HEK293 (cell line): ENCODE data around the gene NINJ1.

Experiments used
- CTCF ChIA-PET: fragments of 350-600 bp; formaldehyde crosslinking; extraction: SDS; loops from one replicate; lab custom pipeline; 2021; ENCODE audit warnings: antibody characterized with exemption; lab: Yijun Ruan, JAX
- POLR2A ChIA-PET: fragments of 300-600 bp; formaldehyde crosslinking; extraction: SDS; loops from one replicate; lab custom pipeline; 2020; ENCODE audit warnings: antibody characterized with exemption, inconsistent platforms; lab: Yijun Ruan, JAX
- H3K27ac ChIP-seq: fragments of 200-500 bp; sonication (Bioruptor generic); 2 replicates; pipeline ENCODE4 v1.5.1; 2014; ENCODE audit warnings: low read depth, low read length, control low read depth, inconsistent platforms; ENCODE audit errors: extremely low read depth
- H3K36me3 ChIP-seq, 2 experiments: fragments of 200-500 bp in 1 of 2; sonication (Bioruptor generic) in 1 of 2; 1 replicate in 1 of 2; 2 replicates in 1 of 2; pipeline ENCODE4 v1.5.1; 2014 to 2017; ENCODE audit warnings: inconsistent platforms in 2 of 2, low read length in 2 of 2; ENCODE audit not compliant: control insufficient read depth in 2 of 2, insufficient read depth in 1 of 2
- H3K4me1 ChIP-seq: fragments of 200-500 bp; sonication (Bioruptor generic); 2 replicates; pipeline ENCODE4 v1.5.1; 2014; ENCODE audit warnings: mild to moderate bottlenecking, low read length, inconsistent platforms; ENCODE audit not compliant: control insufficient read depth, insufficient read depth
- H3K4me3 ChIP-seq: 2 replicates; pipeline ENCODE4 v1.5.1; 2011; ENCODE audit warnings: low read depth, mild to moderate bottlenecking, control low read depth, low read length, moderate library complexity
- H3K9me3 ChIP-seq: fragments of 200-500 bp; sonication (Bioruptor generic); 2 replicates; pipeline ENCODE4 v1.5.1; 2014; ENCODE audit warnings: low read depth, low read length, inconsistent platforms; ENCODE audit not compliant: control insufficient read depth, insufficient read depth
- ELK4 ChIP-seq: IDR thresholded peaks from 2 replicates; pipeline ENCODE4 v1.6.1; 2011; ENCODE audit warnings: mild to moderate bottlenecking, low read depth, low read length, borderline replicate concordance
- GLI4 ChIP-seq: fragments of 450-650 bp; formaldehyde crosslinking; IDR thresholded peaks from 2 replicates; pipeline ENCODE4 v1.5.1; 2016; ENCODE audit warnings: missing biosample characterization, missing genetic modification characterization
- GLIS1 ChIP-seq: fragments of 450-650 bp; formaldehyde crosslinking; IDR thresholded peaks from 2 replicates; pipeline ENCODE4 v1.5.1; 2016; ENCODE audit warnings: missing biosample characterization, missing genetic modification characterization
- GLIS2 ChIP-seq: fragments of 450-650 bp; formaldehyde crosslinking; IDR thresholded peaks from 2 replicates; pipeline ENCODE4 v1.5.1; 2016; ENCODE audit warnings: missing biosample characterization, missing genetic modification characterization
- PATZ1 ChIP-seq: fragments of 450-650 bp; formaldehyde crosslinking; IDR thresholded peaks from 2 replicates; pipeline ENCODE4 v1.5.1; 2016; ENCODE audit warnings: missing biosample characterization, missing genetic modification characterization
- SCRT1 ChIP-seq: fragments of 450-650 bp; formaldehyde crosslinking; IDR thresholded peaks from 2 replicates; pipeline ENCODE4 v1.5.1; 2016; ENCODE audit warnings: missing biosample characterization, missing genetic modification characterization, borderline replicate concordance
- YY2 ChIP-seq: fragments of 450-650 bp; formaldehyde crosslinking; IDR thresholded peaks from 2 replicates; pipeline ENCODE4 v1.5.1; 2016; ENCODE audit warnings: missing biosample characterization, missing genetic modification characterization
- ZFP3 ChIP-seq: fragments of 450-650 bp; formaldehyde crosslinking; IDR thresholded peaks from 2 replicates; pipeline ENCODE4 v1.5.1; 2016; ENCODE audit warnings: low read depth, missing biosample characterization, missing genetic modification characterization
- ZNF146 ChIP-seq: fragments of 450-650 bp; formaldehyde crosslinking; IDR thresholded peaks from 2 replicates; pipeline ENCODE4 v1.5.1; 2016; ENCODE audit warnings: missing biosample characterization, missing genetic modification characterization
- ZNF239 ChIP-seq: fragments of 450-650 bp; formaldehyde crosslinking; IDR thresholded peaks from 2 replicates; pipeline ENCODE4 v1.5.1; 2016; ENCODE audit warnings: missing biosample characterization, missing genetic modification characterization
- ZNF350 ChIP-seq: fragments of 450-650 bp; formaldehyde crosslinking; IDR thresholded peaks from 2 replicates; pipeline ENCODE4 v1.5.0; 2017; ENCODE audit warnings: missing biosample characterization, mild to moderate bottlenecking, missing genetic modification characterization
- ZNF354C ChIP-seq: fragments of 450-650 bp; formaldehyde crosslinking; IDR thresholded peaks from 2 replicates; pipeline ENCODE4 v1.5.1; 2016; ENCODE audit warnings: missing biosample characterization, missing genetic modification characterization, low read depth, borderline replicate concordance
- ZNF404 ChIP-seq: fragments of 450-650 bp; formaldehyde crosslinking; IDR thresholded peaks from 2 replicates; pipeline ENCODE4 v1.5.1; 2017; ENCODE audit warnings: missing biosample characterization, missing genetic modification characterization
- ZNF529 ChIP-seq: fragments of 450-650 bp; formaldehyde crosslinking; IDR thresholded peaks from 2 replicates; pipeline ENCODE4 v1.5.1; 2017; ENCODE audit warnings: missing genetic modification characterization, missing biosample characterization; ENCODE audit not compliant: insufficient replicate concordance
- ZNF558 ChIP-seq: fragments of 450-650 bp; formaldehyde crosslinking; IDR thresholded peaks from 2 replicates; pipeline ENCODE4 v1.5.1; 2016; ENCODE audit warnings: missing biosample characterization, missing genetic modification characterization
- ZNF580 ChIP-seq: fragments of 450-650 bp; formaldehyde crosslinking; IDR thresholded peaks from 2 replicates; pipeline ENCODE4 v1.5.1; 2016; ENCODE audit warnings: missing biosample characterization, missing genetic modification characterization
- ZNF623 ChIP-seq: fragments of 450-650 bp; formaldehyde crosslinking; IDR thresholded peaks from 2 replicates; pipeline ENCODE4 v1.5.1; 2016; ENCODE audit warnings: missing biosample characterization, missing genetic modification characterization
- ZNF664 ChIP-seq: fragments of 450-650 bp; formaldehyde crosslinking; IDR thresholded peaks from 2 replicates; pipeline ENCODE4 v1.5.1; 2016; ENCODE audit warnings: missing biosample characterization, missing genetic modification characterization
- ZNF677 ChIP-seq: fragments of 450-650 bp; IDR thresholded peaks from 2 replicates; pipeline ENCODE4 v1.5.0; 2018; ENCODE audit warnings: missing biosample characterization, mild to moderate bottlenecking, missing genetic modification characterization, moderate library complexity
- TF ChIP-seq, protein P1 (sequence below): fragments of 450-650 bp; formaldehyde crosslinking; IDR thresholded peaks from 2 replicates; pipeline ENCODE4 v1.5.1; 2016; ENCODE audit warnings: missing biosample characterization, missing genetic modification characterization
- TF ChIP-seq, protein P2 (sequence below): fragments of 450-650 bp; formaldehyde crosslinking; IDR thresholded peaks from 2 replicates; pipeline ENCODE4 v1.5.1; 2016; ENCODE audit warnings: missing biosample characterization, missing genetic modification characterization

The NINJ1 gene

DNA sequence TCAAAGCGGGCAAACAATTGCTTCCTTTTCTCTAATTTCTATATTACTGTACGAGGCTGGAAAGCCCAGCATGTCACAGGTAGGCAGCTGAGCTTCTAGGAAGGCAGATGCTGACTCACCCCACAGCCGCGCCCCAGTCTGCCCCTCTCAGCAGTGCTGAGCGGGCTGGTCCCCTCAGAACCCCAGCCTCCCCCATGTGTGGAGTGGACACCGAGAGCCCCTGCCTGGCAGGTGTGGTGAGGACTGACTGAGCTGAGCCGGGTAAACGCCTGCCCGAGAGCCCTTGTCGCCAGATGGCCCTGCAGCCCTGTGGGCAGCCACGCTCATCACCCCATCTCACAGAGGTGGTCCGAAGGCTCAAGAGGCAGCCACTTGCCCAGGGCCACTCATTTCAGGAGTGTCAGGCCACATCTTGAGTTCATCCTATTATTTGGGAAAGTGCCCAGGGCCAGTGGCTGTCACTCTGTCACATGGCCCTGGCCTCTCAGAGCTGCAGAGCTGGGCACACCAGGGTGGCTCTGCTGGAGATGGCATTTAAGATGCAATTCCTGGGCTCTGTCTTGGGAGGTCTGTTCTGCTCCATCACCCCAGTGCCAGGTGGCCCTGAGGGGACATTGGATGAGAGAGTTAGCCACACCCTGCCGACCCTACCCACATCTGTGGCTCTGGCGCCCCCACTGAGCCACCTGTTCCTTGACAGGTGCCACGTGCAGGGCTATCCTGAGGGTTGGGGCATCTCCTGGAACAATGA, 25.6 kb downstream of the NINJ1 start (continued):
- TF ChIP-seq, protein P1, sequence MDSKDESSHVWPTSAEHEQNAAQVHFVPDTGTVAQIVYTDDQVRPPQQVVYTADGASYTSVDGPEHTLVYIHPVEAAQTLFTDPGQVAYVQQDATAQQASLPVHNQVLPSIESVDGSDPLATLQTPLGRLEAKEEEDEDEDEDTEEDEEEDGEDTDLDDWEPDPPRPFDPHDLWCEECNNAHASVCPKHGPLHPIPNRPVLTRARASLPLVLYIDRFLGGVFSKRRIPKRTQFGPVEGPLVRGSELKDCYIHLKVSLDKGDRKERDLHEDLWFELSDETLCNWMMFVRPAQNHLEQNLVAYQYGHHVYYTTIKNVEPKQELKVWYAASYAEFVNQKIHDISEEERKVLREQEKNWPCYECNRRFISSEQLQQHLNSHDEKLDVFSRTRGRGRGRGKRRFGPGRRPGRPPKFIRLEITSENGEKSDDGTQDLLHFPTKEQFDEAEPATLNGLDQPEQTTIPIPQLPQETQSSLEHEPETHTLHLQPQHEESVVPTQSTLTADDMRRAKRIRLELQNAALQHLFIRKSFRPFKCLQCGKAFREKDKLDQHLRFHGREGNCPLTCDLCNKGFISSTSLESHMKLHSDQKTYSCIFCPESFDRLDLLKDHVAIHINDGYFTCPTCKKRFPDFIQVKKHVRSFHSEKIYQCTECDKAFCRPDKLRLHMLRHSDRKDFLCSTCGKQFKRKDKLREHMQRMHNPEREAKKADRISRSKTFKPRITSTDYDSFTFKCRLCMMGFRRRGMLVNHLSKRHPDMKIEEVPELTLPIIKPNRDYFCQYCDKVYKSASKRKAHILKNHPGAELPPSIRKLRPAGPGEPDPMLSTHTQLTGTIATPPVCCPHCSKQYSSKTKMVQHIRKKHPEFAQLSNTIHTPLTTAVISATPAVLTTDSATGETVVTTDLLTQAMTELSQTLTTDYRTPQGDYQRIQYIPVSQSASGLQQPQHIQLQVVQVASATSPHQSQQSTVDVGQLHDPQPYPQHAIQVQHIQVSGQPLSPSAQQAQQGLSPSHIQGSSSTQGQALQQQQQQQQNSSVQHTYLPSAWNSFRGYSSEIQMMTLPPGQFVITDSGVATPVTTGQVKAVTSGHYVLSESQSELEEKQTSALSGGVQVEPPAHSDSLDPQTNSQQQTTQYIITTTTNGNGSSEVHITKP = no peak
- no peak for TF ChIP-seq ZNF623
- no peak for TF ChIP-seq ELK4
- TF ChIP-seq ZNF529 (tag by site-specific recombination) = no peak
- TF ChIP-seq, protein P2, sequence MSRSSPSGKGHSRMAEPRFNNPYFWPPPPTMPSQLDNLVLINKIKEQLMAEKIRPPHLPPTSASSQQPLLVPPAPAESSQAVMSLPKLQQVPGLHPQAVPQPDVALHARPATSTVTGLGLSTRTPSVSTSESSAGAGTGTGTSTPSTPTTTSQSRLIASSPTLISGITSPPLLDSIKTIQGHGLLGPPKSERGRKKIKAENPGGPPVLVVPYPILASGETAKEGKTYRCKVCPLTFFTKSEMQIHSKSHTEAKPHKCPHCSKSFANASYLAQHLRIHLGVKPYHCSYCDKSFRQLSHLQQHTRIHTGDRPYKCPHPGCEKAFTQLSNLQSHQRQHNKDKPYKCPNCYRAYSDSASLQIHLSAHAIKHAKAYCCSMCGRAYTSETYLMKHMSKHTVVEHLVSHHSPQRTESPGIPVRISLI (tag by site-specific recombination) = no peak
- TF ChIP-seq ZNF404 (tag by site-specific recombination) = no peak
- TF ChIP-seq ZNF558 (tag by site-specific recombination) = no peak
- TF ChIP-seq ZNF580 (tag by site-specific recombination) = no peak
- TF ChIP-seq YY2 (tag by site-specific recombination) = no peak
- TF ChIP-seq GLIS2 (tag by site-specific recombination) = no peak

DNA sequence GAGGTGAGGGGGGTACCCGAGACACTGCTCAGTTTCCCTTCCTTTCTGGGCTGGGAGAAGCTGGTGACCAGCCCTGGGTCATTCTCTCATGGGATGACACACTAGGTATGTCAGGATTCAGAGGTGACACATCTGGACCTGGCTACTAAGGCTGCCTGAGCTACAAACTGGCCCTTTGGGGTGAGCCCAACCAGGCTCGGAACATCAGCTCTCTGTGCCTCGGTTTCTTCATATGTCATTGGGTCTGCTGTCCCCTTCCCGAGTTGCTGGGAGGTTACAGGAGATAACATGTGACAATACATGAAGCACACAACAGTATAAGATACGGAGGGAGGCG, 26.3 kb downstream of the NINJ1 start:
- no peak for TF ChIP-seq ZNF350 (tag by site-specific recombination)
- no peak for TF ChIP-seq ZNF677 (tag by site-specific recombination)
- TF ChIP-seq ZFP3 = no peak
- TF ChIP-seq GLI4 (tag by site-specific recombination) = no peak
- TF ChIP-seq ZNF146 = no peak
- TF ChIP-seq ZNF239 = no peak
- no peak for TF ChIP-seq PATZ1 (tag by site-specific recombination)
- no peak for TF ChIP-seq ZNF354C (tag by site-specific recombination)
- TF ChIP-seq SCRT1 = no peak
- no peak for TF ChIP-seq ZNF664
- TF ChIP-seq GLIS1 (tag by site-specific recombination) = no peak
- ChIA-PET CTCF (interaction anchor here (0.7 to 2.3 kb wide), 9 partner anchors 9 to 370 kb away, joined by 3 to 12 read pairs (median 3); no protein-coding TSS in a partner anchor), POLR2A (interaction anchor here (1.7 kb wide), 1 partner anchor 12 kb away, joined by 4 read pairs; the partner anchor contains the start of gene CARD19)
- Histone ChIP-seq H3K4me1 (no peaks in the 10 kb centered on the region), H3K9me3 (no peaks in the 10 kb centered on the region), H3K36me3 (peaks cover 0 to 19% of the 10 kb centered on the region in 2 experiments; a peak in 2 of 3 replicates), H3K27ac (no peak overlapping the region), H3K4me3 (no peak overlapping the region)
